ENCODE results near the gene ATM. TPM values are rescaled to one million over a fixed set of nuclear protein-coding genes. Genes with fewer than 3 reads are reported as not detected.

The ATM gene
- total and polyA plus RNA-seq, 2 experiments from 2014 or later, result 27.6 to 59.3 TPM

DNA sequence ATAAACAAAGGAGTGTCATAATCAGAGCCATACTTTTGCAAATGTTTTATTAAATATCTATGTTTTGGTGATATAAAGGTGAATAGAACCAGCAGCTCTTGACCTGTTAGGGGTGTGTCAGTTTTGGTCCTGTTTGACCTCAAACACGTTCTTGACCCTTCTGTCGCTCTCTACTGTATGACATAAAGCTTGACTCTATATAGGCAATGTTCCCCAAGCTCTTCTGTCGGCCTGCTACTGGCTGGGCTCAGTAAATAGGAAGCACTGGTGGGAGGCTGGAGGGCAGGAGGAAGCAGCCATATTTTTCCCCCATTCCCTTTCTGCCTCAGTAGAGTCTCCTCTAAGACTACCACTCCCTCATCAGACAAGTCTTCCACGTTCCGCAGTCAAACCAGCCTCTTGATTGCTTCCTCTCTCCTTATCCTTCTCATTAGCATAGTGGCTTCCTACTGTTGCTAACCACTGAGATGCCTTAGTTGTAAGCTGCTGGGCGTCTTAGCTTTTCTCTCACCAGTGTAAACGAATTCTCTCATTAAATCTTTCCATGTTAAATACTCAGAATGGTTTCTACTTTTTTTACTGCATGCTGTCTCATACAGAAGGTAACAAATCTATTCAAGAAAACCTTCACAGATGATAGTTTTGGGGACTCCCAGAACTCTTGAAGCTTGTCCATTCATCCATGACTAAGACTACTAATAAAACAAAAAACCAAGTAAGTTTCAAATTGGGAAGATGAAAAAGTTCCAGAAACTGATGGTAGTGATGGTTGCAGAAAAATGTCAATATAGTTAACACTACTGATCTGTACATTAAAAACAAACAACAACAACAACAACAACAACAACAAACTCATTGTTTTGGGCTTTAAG lies 3.7 kb upstream of the ATM start:
- peak; percentile 63 for DNase-seq (ENCODE audit: low spot score)
- H3K27ac Mint-ChIP-seq, result peak overlapping the region; percentile 48
- H3K4me1 ChIP-seq (ENCODE audit: insufficient read depth), result peaks cover 21% of the 10 kb centered on the region
- peaks cover 5% of the 10 kb centered on the region for H3F3A ChIP-seq (replicated peaks; ENCODE audit: low read depth)
- peaks cover 39% of the 10 kb centered on the region for H4K20me1 ChIP-seq (replicated peaks; ENCODE audit: insufficient read depth)
- H3K4me3 ChIP-seq, result peak overlapping the region; percentile 3; the same call in 1 of the 2 replicates
- ATAC-seq, result peak; percentile 11
- H3K4me2 ChIP-seq, result peak overlapping the region; percentile 90
- H3K27ac ChIP-seq (ENCODE audit: low read depth), result no peak overlapping the region
- H3K27me3 Mint-ChIP-seq (ENCODE audit: insufficient read depth, low read depth, poor library complexity), result no peaks in the 10 kb centered on the region
- no peaks in the 10 kb centered on the region for H3K27me3 ChIP-seq (ENCODE audit: insufficient read depth)
- H3K4me3 Mint-ChIP-seq, result peak overlapping the region; percentile 34
- no peaks in the 10 kb centered on the region for H3K9me3 Mint-ChIP-seq
- H2AFZ ChIP-seq, result no peak overlapping the region
- no peak for TF ChIP-seq STAT1 (IDR thresholded peaks at IDR 0.05; ENCODE audit: unreplicated experiment)
- TF ChIP-seq, protein P1, sequence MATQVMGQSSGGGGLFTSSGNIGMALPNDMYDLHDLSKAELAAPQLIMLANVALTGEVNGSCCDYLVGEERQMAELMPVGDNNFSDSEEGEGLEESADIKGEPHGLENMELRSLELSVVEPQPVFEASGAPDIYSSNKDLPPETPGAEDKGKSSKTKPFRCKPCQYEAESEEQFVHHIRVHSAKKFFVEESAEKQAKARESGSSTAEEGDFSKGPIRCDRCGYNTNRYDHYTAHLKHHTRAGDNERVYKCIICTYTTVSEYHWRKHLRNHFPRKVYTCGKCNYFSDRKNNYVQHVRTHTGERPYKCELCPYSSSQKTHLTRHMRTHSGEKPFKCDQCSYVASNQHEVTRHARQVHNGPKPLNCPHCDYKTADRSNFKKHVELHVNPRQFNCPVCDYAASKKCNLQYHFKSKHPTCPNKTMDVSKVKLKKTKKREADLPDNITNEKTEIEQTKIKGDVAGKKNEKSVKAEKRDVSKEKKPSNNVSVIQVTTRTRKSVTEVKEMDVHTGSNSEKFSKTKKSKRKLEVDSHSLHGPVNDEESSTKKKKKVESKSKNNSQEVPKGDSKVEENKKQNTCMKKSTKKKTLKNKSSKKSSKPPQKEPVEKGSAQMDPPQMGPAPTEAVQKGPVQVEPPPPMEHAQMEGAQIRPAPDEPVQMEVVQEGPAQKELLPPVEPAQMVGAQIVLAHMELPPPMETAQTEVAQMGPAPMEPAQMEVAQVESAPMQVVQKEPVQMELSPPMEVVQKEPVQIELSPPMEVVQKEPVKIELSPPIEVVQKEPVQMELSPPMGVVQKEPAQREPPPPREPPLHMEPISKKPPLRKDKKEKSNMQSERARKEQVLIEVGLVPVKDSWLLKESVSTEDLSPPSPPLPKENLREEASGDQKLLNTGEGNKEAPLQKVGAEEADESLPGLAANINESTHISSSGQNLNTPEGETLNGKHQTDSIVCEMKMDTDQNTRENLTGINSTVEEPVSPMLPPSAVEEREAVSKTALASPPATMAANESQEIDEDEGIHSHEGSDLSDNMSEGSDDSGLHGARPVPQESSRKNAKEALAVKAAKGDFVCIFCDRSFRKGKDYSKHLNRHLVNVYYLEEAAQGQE (IDR thresholded peaks at IDR 0.05; ENCODE audit: unreplicated experiment), result no peak
- H3K4me1 Mint-ChIP-seq, result peaks cover 27% of the 10 kb centered on the region
- H3K36me3 ChIP-seq (ENCODE audit: insufficient read depth), result no peaks in the 10 kb centered on the region
- peaks cover 88% of the 10 kb centered on the region for H3K79me2 ChIP-seq (replicated peaks; ENCODE audit: insufficient read depth)
- H3K36me3 Mint-ChIP-seq (ENCODE audit: low read depth), result peaks cover 4% of the 10 kb centered on the region; the same call in 2 of the 3 replicates
- no peaks in the 10 kb centered on the region for H3K9me2 ChIP-seq (ENCODE audit: insufficient read depth)

DNA sequence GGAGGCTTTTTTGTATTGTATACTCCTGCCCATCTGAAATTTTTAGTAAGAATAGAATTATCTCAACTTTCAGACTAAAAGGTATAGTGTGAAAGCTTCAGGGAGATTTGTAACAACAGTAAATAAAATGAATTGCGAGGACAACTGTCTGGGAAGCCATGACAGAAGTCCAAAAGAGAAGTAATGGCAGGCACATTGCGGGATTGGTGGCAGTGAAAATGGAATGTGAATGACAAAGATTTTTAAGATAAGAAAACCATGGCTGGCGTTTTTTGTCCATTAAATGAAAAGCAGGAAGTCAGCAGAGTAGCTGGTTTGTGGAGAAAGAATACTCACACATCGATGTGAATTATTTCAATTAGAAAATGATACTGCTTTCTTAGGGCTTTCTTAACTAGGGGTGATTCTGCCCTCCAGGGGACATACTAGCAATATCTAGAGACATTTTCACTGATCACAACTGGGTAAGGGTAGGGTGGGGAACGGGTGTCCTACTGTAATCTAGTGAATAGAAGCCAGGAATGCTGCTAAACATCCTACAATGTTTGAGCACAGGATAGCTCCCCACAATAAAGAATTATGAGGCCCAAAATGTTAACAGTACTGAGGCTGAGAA lies 2.0 kb upstream of the ATM start:
- Mint-ChIP-seq H3K4me1 (peaks cover 42% of the 10 kb centered on the region), H3K27ac (no peak overlapping the region), H3K27me3 (ENCODE audit: insufficient read depth, low read depth, poor library complexity) (no peaks in the 10 kb centered on the region), H3K4me3 (no peak overlapping the region), H3K36me3 (ENCODE audit: low read depth) (peaks cover 5% of the 10 kb centered on the region; the same call in 2 of the 3 replicates), H3K9me3 (no peaks in the 10 kb centered on the region)
- Histone ChIP-seq H2AFZ (no peak overlapping the region), H3K9me2 (ENCODE audit: insufficient read depth) (no peaks in the 10 kb centered on the region), H3K4me1 (ENCODE audit: insufficient read depth) (peaks cover 32% of the 10 kb centered on the region), H3K27me3 (ENCODE audit: insufficient read depth) (no peaks in the 10 kb centered on the region), H3K4me2 (peak overlapping the region; percentile 90), H4K20me1 (replicated peaks; ENCODE audit: insufficient read depth) (peaks cover 44% of the 10 kb centered on the region), H3K4me3 (peak overlapping the region; percentile 86), H3K79me2 (replicated peaks; ENCODE audit: insufficient read depth) (peaks cover 88% of the 10 kb centered on the region), H3K36me3 (ENCODE audit: insufficient read depth) (no peaks in the 10 kb centered on the region), H3K27ac (ENCODE audit: low read depth) (no peak overlapping the region), H3F3A (replicated peaks; ENCODE audit: low read depth) (peaks cover 5% of the 10 kb centered on the region)
- ATAC-seq, result no peak
- DNase-seq (ENCODE audit: low spot score), result no peak
- TF ChIP-seq ZNF331 (CRISPR knock-in tag; IDR thresholded peaks at IDR 0.05; ENCODE audit: low read depth) (no peak), JUNB (IDR thresholded peaks at IDR 0.05; ENCODE audit: unreplicated experiment) (no peak)
- TF ChIP-seq, protein P2, sequence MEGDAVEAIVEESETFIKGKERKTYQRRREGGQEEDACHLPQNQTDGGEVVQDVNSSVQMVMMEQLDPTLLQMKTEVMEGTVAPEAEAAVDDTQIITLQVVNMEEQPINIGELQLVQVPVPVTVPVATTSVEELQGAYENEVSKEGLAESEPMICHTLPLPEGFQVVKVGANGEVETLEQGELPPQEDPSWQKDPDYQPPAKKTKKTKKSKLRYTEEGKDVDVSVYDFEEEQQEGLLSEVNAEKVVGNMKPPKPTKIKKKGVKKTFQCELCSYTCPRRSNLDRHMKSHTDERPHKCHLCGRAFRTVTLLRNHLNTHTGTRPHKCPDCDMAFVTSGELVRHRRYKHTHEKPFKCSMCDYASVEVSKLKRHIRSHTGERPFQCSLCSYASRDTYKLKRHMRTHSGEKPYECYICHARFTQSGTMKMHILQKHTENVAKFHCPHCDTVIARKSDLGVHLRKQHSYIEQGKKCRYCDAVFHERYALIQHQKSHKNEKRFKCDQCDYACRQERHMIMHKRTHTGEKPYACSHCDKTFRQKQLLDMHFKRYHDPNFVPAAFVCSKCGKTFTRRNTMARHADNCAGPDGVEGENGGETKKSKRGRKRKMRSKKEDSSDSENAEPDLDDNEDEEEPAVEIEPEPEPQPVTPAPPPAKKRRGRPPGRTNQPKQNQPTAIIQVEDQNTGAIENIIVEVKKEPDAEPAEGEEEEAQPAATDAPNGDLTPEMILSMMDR (conservative IDR thresholded peaks at IDR 0.05; ENCODE audit: low read depth in 2 of 2), result 0 out of 4 replicates have a peak, but pooled peaks of 1 of the 2 experiments have one; percentile 2
